ENCODE results near the gene FYB1. TPM values are rescaled to one million over a fixed set of nuclear protein-coding genes. Genes with fewer than 3 reads are reported as not detected.

The FYB1 gene
- total RNA-seq, 1 experiment from 2014 or later: 0.12 TPM

DNA sequence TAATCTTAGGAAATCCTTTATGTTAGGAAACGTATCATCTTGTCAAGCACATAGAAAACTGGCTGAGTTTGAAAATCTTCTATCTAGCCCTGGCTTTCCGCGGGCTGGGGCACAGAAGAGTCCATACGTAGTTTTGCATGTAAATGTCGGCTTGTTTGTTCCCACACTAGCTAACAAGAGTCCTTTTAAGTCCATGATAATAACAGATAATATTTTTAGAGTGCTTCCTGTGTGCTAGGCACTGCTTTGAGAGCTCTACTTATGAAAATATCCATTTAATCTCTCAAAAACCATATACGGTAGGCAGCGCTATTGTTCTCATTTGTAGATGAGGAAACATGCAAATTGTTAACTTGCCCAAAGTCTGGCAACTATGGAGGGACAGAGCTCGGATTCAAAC lies 40.5 kb downstream of the FYB1 start:
- DNase-seq (ENCODE audit: unreplicated experiment): no peak
- no peaks in the 10 kb centered on the region for H3K27me3 Mint-ChIP-seq (ENCODE audit: insufficient read depth, unreplicated experiment)
- ChIA-PET CTCF (interaction anchor here (0.6 to 0.7 kb wide), 4 partner anchors 10 to 1673 kb away, joined by 3 to 4 read pairs (median 3); no protein-coding TSS in a partner anchor), POLR2A (no interaction called here)
- no peaks in the 10 kb centered on the region for H3K36me3 Mint-ChIP-seq (ENCODE audit: insufficient read depth, unreplicated experiment)
- TF ChIP-seq, protein P1, sequence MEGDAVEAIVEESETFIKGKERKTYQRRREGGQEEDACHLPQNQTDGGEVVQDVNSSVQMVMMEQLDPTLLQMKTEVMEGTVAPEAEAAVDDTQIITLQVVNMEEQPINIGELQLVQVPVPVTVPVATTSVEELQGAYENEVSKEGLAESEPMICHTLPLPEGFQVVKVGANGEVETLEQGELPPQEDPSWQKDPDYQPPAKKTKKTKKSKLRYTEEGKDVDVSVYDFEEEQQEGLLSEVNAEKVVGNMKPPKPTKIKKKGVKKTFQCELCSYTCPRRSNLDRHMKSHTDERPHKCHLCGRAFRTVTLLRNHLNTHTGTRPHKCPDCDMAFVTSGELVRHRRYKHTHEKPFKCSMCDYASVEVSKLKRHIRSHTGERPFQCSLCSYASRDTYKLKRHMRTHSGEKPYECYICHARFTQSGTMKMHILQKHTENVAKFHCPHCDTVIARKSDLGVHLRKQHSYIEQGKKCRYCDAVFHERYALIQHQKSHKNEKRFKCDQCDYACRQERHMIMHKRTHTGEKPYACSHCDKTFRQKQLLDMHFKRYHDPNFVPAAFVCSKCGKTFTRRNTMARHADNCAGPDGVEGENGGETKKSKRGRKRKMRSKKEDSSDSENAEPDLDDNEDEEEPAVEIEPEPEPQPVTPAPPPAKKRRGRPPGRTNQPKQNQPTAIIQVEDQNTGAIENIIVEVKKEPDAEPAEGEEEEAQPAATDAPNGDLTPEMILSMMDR (IDR thresholded peaks at IDR 0.05; ENCODE audit: unreplicated experiment): no peak
- intact Hi-C loops (cut with micrococcal nuclease): no loop called here
- H3K27ac Mint-ChIP-seq (ENCODE audit: low read depth, unreplicated experiment): no peak overlapping the region
- no TSS peak for BruUV-seq (replicated peaks)
- no peaks in the 10 kb centered on the region for H3K4me1 Mint-ChIP-seq (ENCODE audit: insufficient read depth, unreplicated experiment)
- H3K9me3 Mint-ChIP-seq (ENCODE audit: unreplicated experiment): no peaks in the 10 kb centered on the region
- no peak overlapping the region for H3K4me3 Mint-ChIP-seq (ENCODE audit: unreplicated experiment)

DNA sequence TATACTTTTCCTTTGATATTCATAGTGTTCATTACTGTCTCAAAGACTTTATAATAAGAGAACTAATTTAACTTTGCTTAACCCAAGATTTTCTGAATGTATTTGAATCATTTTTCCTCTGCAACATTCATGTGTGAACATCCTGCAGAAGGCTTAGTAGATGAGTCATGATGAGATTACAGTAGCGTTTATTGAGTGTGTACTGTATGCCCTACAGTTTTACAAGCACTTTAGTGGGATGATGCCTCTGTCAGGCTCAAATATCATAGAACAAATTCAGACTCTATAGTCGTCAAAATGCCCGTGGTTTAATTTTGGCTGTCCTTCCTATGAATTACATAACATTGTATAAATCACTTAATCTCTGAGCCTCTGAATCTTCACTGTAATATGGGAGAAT lies 41.2 kb downstream of the FYB1 start:
- Mint-ChIP-seq H3K4me1 (ENCODE audit: insufficient read depth, unreplicated experiment) (no peaks in the 10 kb centered on the region), H3K27ac (ENCODE audit: low read depth, unreplicated experiment) (no peak overlapping the region), H3K36me3 (ENCODE audit: insufficient read depth, unreplicated experiment) (no peaks in the 10 kb centered on the region), H3K4me3 (ENCODE audit: unreplicated experiment) (no peak overlapping the region), H3K9me3 (ENCODE audit: unreplicated experiment) (no peaks in the 10 kb centered on the region), H3K27me3 (ENCODE audit: insufficient read depth, unreplicated experiment) (no peaks in the 10 kb centered on the region)
- TF ChIP-seq, protein P1 (IDR thresholded peaks at IDR 0.05; ENCODE audit: unreplicated experiment): no peak
- no TSS peak for BruUV-seq (replicated peaks)
- intact Hi-C loops (cut with micrococcal nuclease): no loop called here
- ChIA-PET POLR2A (no interaction called here), CTCF (interaction anchor here (0.6 kb wide), 3 partner anchors 9 to 1674 kb away, joined by 3 to 4 read pairs (median 3); no protein-coding TSS in a partner anchor)
- DNase-seq (ENCODE audit: unreplicated experiment): no peak

DNA sequence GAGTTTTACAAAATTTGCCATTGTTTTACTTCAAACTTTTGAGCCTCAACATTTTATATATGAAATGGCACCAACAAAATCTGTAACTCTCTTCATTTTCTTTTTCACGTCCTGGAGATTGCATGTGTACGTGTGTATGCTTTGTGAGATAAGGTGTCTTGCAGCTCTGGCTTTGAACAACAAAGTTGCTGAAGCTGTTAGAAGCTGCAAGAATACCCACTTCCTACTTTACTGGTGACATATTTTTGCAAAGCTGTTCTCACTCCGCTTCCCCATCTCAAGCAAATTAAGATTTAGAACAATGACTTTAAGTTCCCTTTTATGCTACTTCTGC lies 41.8 kb downstream of the FYB1 start:
- no peaks in the 10 kb centered on the region for H3K9me3 Mint-ChIP-seq (ENCODE audit: unreplicated experiment)
- no peaks in the 10 kb centered on the region for H3K4me1 Mint-ChIP-seq (ENCODE audit: insufficient read depth, unreplicated experiment)
- no peaks in the 10 kb centered on the region for H3K27me3 Mint-ChIP-seq (ENCODE audit: insufficient read depth, unreplicated experiment)
- ChIA-PET CTCF (no interaction called here), POLR2A (no interaction called here)
- TF ChIP-seq, protein P1 (IDR thresholded peaks at IDR 0.05; ENCODE audit: unreplicated experiment): no peak
- intact Hi-C loops (cut with micrococcal nuclease): no loop called here
- no peaks in the 10 kb centered on the region for H3K36me3 Mint-ChIP-seq (ENCODE audit: insufficient read depth, unreplicated experiment)
- no peak overlapping the region for H3K27ac Mint-ChIP-seq (ENCODE audit: low read depth, unreplicated experiment)
- DNase-seq (ENCODE audit: unreplicated experiment): no peak
- no peak overlapping the region for H3K4me3 Mint-ChIP-seq (ENCODE audit: unreplicated experiment)
- no TSS peak for BruUV-seq (replicated peaks)

DNA sequence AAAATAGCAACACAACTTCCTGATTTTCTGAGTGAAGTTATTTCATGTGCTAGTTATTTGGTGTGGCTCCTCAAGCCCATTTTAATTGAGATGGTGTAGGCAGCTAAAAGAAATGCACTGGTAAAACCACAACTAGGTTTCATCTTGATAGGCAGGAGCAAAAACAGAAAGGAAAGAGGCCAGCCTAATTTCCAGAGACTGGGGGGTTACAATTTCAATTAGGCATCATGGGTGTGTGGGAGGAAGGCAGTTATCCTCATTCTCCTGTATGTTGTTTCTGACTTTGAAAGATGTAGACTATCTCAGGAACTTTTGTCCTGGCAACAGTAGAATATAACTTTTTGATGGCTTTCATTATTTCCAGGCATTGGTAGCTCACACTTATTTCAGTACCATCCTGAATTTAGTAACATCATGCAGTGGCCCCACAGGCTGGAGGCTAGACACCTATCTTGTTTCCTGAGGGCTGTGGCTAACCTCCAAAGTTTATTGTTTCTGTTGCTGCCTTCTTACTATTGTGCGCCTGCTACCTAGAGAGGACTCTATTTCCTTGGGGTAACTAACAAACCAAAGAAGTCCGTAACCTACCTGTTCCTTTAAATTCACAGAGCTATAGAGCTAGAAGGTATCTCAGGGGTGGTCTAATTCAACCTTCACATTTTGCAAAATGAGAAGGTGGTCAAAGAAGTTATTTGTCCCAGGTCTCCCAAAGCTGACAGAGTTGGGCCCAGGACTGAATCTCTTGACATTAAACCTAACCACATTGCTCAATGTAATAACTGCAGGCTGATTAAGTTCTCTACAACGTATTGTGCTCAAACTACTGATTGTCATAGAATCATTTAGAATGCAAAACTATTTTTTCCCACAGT lies 42.4 kb downstream of the FYB1 start:
- Mint-ChIP-seq H3K27me3 (ENCODE audit: insufficient read depth, unreplicated experiment) (no peaks in the 10 kb centered on the region), H3K4me1 (ENCODE audit: insufficient read depth, unreplicated experiment) (no peaks in the 10 kb centered on the region), H3K27ac (ENCODE audit: low read depth, unreplicated experiment) (no peak overlapping the region), H3K9me3 (ENCODE audit: unreplicated experiment) (no peaks in the 10 kb centered on the region), H3K4me3 (ENCODE audit: unreplicated experiment) (no peak overlapping the region), H3K36me3 (ENCODE audit: insufficient read depth, unreplicated experiment) (no peaks in the 10 kb centered on the region)
- intact Hi-C loops (cut with micrococcal nuclease): no loop called here
- no TSS peak for BruUV-seq (replicated peaks)
- ChIA-PET POLR2A (interaction anchor here (0.6 to 1.1 kb wide), 2 partner anchors 13 to 104 kb away, joined by 3 read pairs; no protein-coding TSS in a partner anchor), CTCF (no interaction called here)
- TF ChIP-seq, protein P1 (IDR thresholded peaks at IDR 0.05; ENCODE audit: unreplicated experiment): no peak
- no peak for DNase-seq (ENCODE audit: unreplicated experiment)

All from MCF 10A (cell line).